Measurements from ENCODE around the gene KIAA1217.

KIAA1217 gene

DNA sequence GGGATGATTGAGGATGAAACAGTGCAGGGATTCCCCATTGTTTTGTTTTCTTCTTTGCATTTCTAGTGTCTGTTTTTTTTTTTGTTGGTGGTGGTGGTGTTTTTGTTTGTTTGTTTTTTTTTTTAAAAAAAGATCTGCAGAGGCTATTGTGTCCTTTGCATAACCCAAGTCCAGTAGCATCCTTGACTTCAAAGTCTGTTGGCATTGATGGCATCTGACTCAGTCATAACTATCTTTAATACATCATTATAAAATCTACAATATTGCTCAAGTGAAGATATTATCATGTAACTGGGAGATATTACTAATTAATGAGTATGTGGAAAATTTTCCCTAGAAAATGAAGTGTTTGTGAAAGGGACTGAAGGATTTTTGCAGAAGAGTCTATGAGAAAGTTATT lies 70.2 kb downstream of the KIAA1217 start:
- no peaks in the 10 kb centered on the region for H3K36me3 Mint-ChIP-seq
- H3K27ac Mint-ChIP-seq = no peak overlapping the region
- no peaks in the 10 kb centered on the region for H3K4me1 Mint-ChIP-seq
- no peak overlapping the region for H3K4me3 Mint-ChIP-seq
- ATAC-seq (no peak), DNase-seq (ENCODE audit: low spot score in 2 of 2) (no peak)
- peaks cover 17% of the 10 kb centered on the region for H3K9me3 Mint-ChIP-seq

DNA sequence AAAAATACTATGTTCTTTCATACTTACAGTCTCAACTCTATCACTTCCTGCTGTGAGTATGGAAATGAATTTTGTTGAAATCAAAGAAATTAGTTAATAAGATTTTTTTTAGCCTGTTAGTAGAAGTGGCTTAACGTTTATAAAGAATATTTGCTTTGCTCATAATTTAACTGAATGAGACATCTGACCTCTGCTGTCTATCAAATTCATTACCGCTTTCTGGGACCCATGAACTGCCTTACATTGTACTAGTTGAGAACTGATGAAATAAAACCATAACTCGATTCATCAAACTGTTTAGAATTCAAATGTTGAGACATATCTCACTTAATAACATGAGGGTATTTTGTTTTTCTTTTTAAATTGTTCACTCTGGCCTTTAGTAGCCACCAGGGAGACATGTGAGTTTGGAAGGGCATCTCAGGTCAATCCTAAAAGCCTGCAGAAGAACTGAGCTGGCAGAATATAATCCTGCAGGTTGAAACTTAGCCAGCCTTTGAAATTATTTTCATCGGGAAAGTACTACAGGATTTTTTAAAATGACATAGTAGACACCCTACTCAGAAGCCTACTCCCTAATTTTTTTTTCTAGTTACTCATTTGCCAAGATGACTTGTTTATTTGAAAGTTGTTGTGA lies 78.7 kb downstream of the KIAA1217 start:
- Mint-ChIP-seq H3K27ac (no peak overlapping the region), H3K4me1 (no peaks in the 10 kb centered on the region), H3K9me3 (peaks cover 7% of the 10 kb centered on the region), H3K36me3 (no peaks in the 10 kb centered on the region), H3K4me3 (no peak overlapping the region)
- ATAC-seq = no peak
- DNase-seq (ENCODE audit: low spot score in 2 of 2) = no peak

GRCh38 chr10:24288581-24288980 lies 79.6 kb downstream of the KIAA1217 start:
- Mint-ChIP-seq H3K27ac (no peak overlapping the region), H3K36me3 (no peaks in the 10 kb centered on the region), H3K4me3 (no peak overlapping the region), H3K4me1 (no peaks in the 10 kb centered on the region), H3K9me3 (peaks cover 7% of the 10 kb centered on the region)
- DNase-seq (ENCODE audit: low spot score in 2 of 2) (no peak), ATAC-seq (no peak)

DNA sequence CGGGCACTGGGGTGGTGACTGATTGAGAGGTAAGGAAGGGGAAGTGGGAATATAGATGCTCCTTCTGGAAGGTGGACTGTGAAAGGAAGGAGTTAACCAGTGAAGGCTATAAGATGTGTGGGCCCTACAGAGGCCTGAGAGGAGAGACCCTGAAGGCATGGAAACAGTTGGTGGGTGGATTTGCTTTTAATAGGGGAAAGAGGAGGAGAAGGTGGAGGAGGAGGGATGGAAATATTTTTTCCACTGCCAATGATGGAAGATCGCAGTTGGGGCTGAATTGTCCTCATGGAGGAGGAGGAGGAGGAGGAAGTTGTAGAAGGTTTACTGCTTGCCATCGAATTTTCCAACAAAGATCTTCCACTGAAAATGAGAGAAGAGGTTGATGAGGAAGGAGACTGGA lies 80.3 kb downstream of the KIAA1217 start:
- DNase-seq (ENCODE audit: low spot score in 2 of 2) (no peak), ATAC-seq (no peak)
- no peak overlapping the region for H3K27ac Mint-ChIP-seq
- H3K4me1 Mint-ChIP-seq = no peaks in the 10 kb centered on the region
- H3K4me3 Mint-ChIP-seq = no peak overlapping the region
- no peaks in the 10 kb centered on the region for H3K36me3 Mint-ChIP-seq
- peaks cover 7% of the 10 kb centered on the region for H3K9me3 Mint-ChIP-seq

DNA sequence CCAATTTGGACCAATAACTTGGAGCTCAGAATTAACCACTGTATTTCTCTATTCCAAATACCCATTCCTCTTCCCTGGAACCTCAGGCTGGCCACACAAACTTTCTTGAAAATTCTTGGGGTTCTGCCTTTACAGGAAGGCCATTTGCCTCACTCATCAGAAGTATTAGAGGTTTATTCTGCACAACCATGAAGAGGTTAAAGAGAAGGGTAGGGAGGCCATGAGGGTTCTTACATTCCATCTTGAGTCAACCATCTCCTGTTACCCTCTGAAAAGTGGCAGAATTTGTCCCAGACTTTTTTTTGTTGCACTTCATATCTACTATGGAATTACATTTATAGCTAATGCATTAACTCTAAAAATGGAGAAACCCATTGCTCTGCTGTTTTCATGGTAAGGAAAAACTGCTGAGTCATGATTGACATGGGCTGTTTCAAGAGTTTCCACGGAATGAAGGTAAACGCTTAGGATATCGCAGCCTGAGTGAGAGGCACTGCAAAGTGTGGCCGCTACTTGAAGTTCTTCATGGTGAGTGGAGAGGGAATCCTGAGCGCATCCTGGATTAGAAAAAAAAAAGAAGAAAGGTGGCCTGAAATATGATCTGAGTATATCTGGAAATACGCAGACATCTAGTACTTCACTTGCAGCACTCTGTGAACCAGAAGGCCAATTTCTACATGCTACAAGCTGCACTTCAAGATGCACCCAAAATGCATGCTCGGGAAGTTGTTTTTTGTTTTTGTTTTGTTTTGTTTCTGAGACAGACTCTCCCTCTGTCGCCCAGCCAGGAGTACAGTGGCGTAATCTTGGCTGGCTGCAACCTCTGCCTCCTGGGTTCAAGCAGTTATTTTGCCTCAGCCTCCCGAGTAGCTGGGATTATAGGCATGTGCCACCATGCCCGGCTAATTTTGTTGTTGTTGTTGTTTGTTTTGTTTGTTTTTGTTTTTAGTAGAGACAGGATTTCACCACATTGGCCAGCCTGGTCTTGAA lies 83.7 kb downstream of the KIAA1217 start:
- ATAC-seq (no peak), DNase-seq (ENCODE audit: low spot score in 2 of 2) (no peak)
- no peaks in the 10 kb centered on the region for H3K4me1 Mint-ChIP-seq
- no peaks in the 10 kb centered on the region for H3K36me3 Mint-ChIP-seq
- H3K4me3 Mint-ChIP-seq = no peak overlapping the region
- peaks cover 7% of the 10 kb centered on the region for H3K9me3 Mint-ChIP-seq
- H3K27ac Mint-ChIP-seq = no peak overlapping the region

- no peak for DNase-seq (ENCODE audit: low spot score in 2 of 2)
- no peak overlapping the region for H3K4me3 Mint-ChIP-seq
- ATAC-seq = peak; percentile 81
- no peaks in the 10 kb centered on the region for H3K36me3 Mint-ChIP-seq
- H3K4me1 Mint-ChIP-seq = no peaks in the 10 kb centered on the region
- no peaks in the 10 kb centered on the region for H3K9me3 Mint-ChIP-seq
- H3K27ac Mint-ChIP-seq = no peak overlapping the region
These were observed 90.8 kb downstream of the KIAA1217 start for GRCh38 chr10:24299578-24300260.

DNA sequence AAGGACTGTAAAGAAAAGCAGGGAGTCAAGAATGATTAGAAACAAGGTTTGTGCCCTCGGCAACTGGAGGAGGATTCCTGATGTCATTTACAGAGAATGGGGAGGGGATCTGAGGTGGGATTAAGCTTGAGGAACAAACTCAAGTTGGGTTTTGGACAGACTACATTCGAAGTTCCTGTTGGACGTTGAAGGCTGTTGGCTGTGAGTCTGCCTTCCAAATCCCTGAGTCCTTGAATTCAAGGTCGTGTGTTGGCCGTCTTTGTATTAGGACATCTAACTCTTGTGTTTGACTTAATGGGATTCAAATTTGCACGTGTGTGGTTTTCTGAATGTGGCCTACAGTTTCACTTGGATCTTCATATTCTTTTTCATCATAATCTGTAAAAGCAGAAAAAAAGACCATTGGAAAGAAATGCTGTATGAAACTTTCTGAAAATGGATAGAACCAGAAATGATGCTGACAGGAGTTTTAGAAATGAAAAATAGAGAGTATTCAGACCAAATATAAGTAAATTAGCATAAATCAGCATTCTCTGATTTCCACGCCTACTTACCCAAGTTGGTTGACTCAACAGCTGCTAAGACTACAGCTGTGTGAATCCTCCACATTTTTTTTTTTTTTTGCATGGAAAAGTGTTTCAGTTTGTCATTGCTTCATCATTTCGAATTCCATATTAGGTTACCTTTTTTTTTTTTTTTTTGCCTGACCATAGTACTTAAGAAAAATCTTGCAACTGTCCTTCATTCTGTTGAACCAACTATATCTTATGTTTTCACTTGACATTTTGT lies 94.8 kb downstream of the KIAA1217 start:
- no peaks in the 10 kb centered on the region for H3K4me1 Mint-ChIP-seq
- no peaks in the 10 kb centered on the region for H3K9me3 Mint-ChIP-seq
- DNase-seq (ENCODE audit: low spot score in 2 of 2) (no peak), ATAC-seq (no peak)
- H3K36me3 Mint-ChIP-seq = no peaks in the 10 kb centered on the region
- H3K4me3 Mint-ChIP-seq = no peak overlapping the region
- H3K27ac Mint-ChIP-seq = no peak overlapping the region

- Mint-ChIP-seq H3K27ac (no peak overlapping the region), H3K4me1 (no peaks in the 10 kb centered on the region), H3K4me3 (no peak overlapping the region), H3K36me3 (no peaks in the 10 kb centered on the region), H3K9me3 (no peaks in the 10 kb centered on the region)
- no peak for ATAC-seq
- DNase-seq (ENCODE audit: low spot score in 2 of 2) = no peak
These were observed 96.9 kb downstream of the KIAA1217 start for GRCh38 chr10:24305551-24306506.

DNA sequence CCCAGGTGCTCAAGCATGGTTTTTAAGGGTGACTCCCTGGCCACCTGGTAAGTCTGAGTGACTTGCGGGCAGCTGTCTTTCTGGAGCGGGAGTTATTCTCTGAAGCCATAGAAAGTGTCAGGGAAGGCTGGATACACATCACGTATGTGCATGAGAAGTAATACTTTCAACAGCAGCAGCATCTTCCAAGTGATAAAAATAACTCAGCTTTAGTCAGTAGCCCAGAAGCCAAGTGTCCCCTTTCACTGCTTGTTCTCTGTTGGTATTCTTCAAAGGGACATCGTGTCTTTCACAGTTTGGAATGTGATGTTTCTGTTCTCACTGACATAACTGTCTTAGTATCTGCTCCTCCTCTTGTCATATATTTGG lies 97.6 kb downstream of the KIAA1217 start:
- DNase-seq (ENCODE audit: low spot score in 2 of 2) (no peak), ATAC-seq (no peak)
- H3K4me3 Mint-ChIP-seq = no peak overlapping the region
- H3K4me1 Mint-ChIP-seq = no peaks in the 10 kb centered on the region
- H3K27ac Mint-ChIP-seq = no peak overlapping the region
- no peaks in the 10 kb centered on the region for H3K36me3 Mint-ChIP-seq
- H3K9me3 Mint-ChIP-seq = no peaks in the 10 kb centered on the region

DNA sequence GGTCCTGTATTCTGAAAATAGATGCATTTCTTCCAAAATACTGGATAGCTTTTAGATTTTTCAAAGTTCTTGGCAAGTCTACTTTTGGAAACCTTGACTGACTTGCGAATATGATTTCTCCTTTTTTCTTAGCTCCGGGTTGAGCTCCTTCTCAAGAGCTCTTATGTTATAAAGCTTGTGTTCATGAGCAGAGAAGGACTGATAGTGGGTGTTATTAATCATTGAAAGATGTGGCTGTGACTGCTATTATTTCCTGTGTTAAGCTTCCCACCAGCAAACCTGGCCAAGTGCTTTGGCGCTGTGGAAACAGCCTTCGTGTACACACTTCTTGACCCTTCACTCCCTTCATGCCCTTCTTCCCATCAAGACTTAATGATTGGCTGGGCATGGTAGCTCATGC lies 98.2 kb downstream of the KIAA1217 start:
- Mint-ChIP-seq H3K4me1 (no peaks in the 10 kb centered on the region), H3K4me3 (no peak overlapping the region), H3K36me3 (no peaks in the 10 kb centered on the region), H3K27ac (no peak overlapping the region), H3K9me3 (no peaks in the 10 kb centered on the region)
- ATAC-seq (no peak), DNase-seq (ENCODE audit: low spot score in 2 of 2) (no peak)

GRCh38 chr10:24307696-24308485 lies 99.0 kb downstream of the KIAA1217 start:
- Mint-ChIP-seq H3K9me3 (no peaks in the 10 kb centered on the region), H3K36me3 (no peaks in the 10 kb centered on the region), H3K4me1 (no peaks in the 10 kb centered on the region), H3K27ac (no peak overlapping the region), H3K4me3 (no peak overlapping the region)
- ATAC-seq = no peak
- no peak for DNase-seq (ENCODE audit: low spot score in 2 of 2)

- Mint-ChIP-seq H3K9me3 (no peaks in the 10 kb centered on the region), H3K27ac (no peak overlapping the region), H3K4me3 (no peak overlapping the region), H3K4me1 (no peaks in the 10 kb centered on the region), H3K36me3 (no peaks in the 10 kb centered on the region)
- no peak for DNase-seq (ENCODE audit: low spot score in 2 of 2)
- ATAC-seq = no peak
These were observed 101.2 kb downstream of the KIAA1217 start for GRCh38 chr10:24310104-24310503.

- no peak for ATAC-seq
- Mint-ChIP-seq H3K4me1 (no peaks in the 10 kb centered on the region), H3K4me3 (no peak overlapping the region), H3K36me3 (no peaks in the 10 kb centered on the region), H3K27ac (no peak overlapping the region), H3K9me3 (no peaks in the 10 kb centered on the region)
- DNase-seq (ENCODE audit: low spot score in 2 of 2) = no peak
These were observed 103.0 kb downstream of the KIAA1217 start for GRCh38 chr10:24311888-24312287.

GRCh38 chr10:24313283-24313682 lies 104.3 kb downstream of the KIAA1217 start:
- H3K9me3 Mint-ChIP-seq = no peaks in the 10 kb centered on the region
- ATAC-seq = no peak
- no peak overlapping the region for H3K4me3 Mint-ChIP-seq
- no peak overlapping the region for H3K27ac Mint-ChIP-seq
- no peaks in the 10 kb centered on the region for H3K4me1 Mint-ChIP-seq
- DNase-seq (ENCODE audit: low spot score in 2 of 2) = no peak
- no peaks in the 10 kb centered on the region for H3K36me3 Mint-ChIP-seq
